HepG2 (cell line): ENCODE data around the gene HIF3A. TPM values are rescaled to one million over a fixed set of nuclear protein-coding genes. Genes with fewer than 3 reads are reported as not detected.
"Not testable (repeated sequence)": the region's sequence is repeated elsewhere in the genome, so short reads cannot be mapped to it uniquely, and the experiment has no call there.

Experiments
- ATAC-seq: fragments of 200-7000 bp; cut with Tn5 transposase; 3 replicates; pipeline ENCODE4 v1.9.1; 2020; ENCODE audit warnings: mild to moderate bottlenecking, moderate library complexity
- BruUV-seq: library from RNA; stranded (reverse); fragments of 400-500 nt; replicated peaks from 2 replicates; lab custom pipeline; 2021; lab: Mats Ljungman, UMichigan
- CTCF ChIA-PET: fragments of 300-600 bp; formaldehyde crosslinking; extraction: SDS; loops from one replicate; lab custom pipeline; 2021; ENCODE audit warnings: low total read pairs, inconsistent platforms, low intra/inter-chr PET ratio; lab: Yijun Ruan, JAX
- POLR2A ChIA-PET: fragments of 350-600 bp; sonication (Branson Sonifier 250); formaldehyde crosslinking; loops from one replicate; lab custom pipeline; 2020; ENCODE audit warnings: antibody characterized with exemption, inconsistent platforms; lab: Yijun Ruan, JAX
- DNase-seq: peaks from one replicate; pipeline ENCODE4 v3.0.0-alpha.2; 2015; ENCODE audit warnings: low spot score
- FAIRE-seq: peaks from 3 replicates; lab custom pipeline; 2011; peaks lifted over from hg19 to GRCh38; lab: Jason Lieb, UNC
- H2AFZ ChIP-seq: one replicate; pipeline ENCODE4 v1.6.1; 2011; ENCODE audit warnings: low read length, inconsistent platforms
- H3K27ac ChIP-seq: fragments of 300-600 bp; 3 replicates; pipeline ENCODE4 v1.8.0; 2011; ENCODE audit warnings: mixed run types, mild to moderate bottlenecking, mixed read lengths, low read length, inconsistent platforms; ENCODE audit not compliant: insufficient read depth; ENCODE audit errors: extremely low read length
- H3K27me3 ChIP-seq, 2 experiments: fragments of 200-600 bp in 1 of 2; 2 replicates in 1 of 2; 3 replicates in 1 of 2; pipeline versions ENCODE4 v1.6.0 to v1.8.0; 2011; ENCODE audit warnings: low read length in 2 of 2, mild to moderate bottlenecking in 2 of 2, moderate library complexity in 2 of 2, inconsistent platforms in 1 of 2; ENCODE audit not compliant: insufficient read depth in 2 of 2, control insufficient read depth in 1 of 2
- H3K36me3 ChIP-seq, 2 experiments: fragments of 200-600 bp in 1 of 2; replicated peaks in 1 of 2; 2 replicates in 1 of 2; 3 replicates in 1 of 2; pipeline versions ENCODE4 v1.5.1 to v1.8.0; 2011; ENCODE audit warnings: low read length in 2 of 2, inconsistent platforms in 1 of 2; ENCODE audit not compliant: insufficient read depth in 2 of 2, control insufficient read depth in 1 of 2
- H3K4me1 ChIP-seq: 2 replicates; pipeline ENCODE4 v1.5.1; 2012; ENCODE audit warnings: low read length, inconsistent platforms; ENCODE audit not compliant: insufficient read depth
- H3K4me2 ChIP-seq: 2 replicates; pipeline ENCODE4 v1.6.0; 2011; ENCODE audit warnings: low read depth, low read length, inconsistent platforms
- H3K4me3 ChIP-seq, 3 experiments: fragments of 200-600 bp in 1 of 3; sonication (generic), shearing (Covaris generic) in 1 of 3; replicated peaks in 1 of 3; 2 replicates each; pipeline ENCODE4 v1.5.1; 2011 to 2016; ENCODE audit warnings: low read length in 3 of 3, inconsistent platforms in 2 of 3, low read depth in 2 of 3, mild to moderate bottlenecking in 2 of 3, control low read depth in 1 of 3, mixed read lengths in 1 of 3; ENCODE audit not compliant: insufficient read depth in 1 of 3
- H3K79me2 ChIP-seq: one replicate; pipeline ENCODE4 v1.6.1; 2011; ENCODE audit warnings: low read length, inconsistent platforms; ENCODE audit not compliant: insufficient read depth
- H3K9ac ChIP-seq: 2 replicates; pipeline ENCODE4 v1.6.0; 2011; ENCODE audit warnings: mild to moderate bottlenecking, low read depth, low read length, inconsistent platforms; ENCODE audit not compliant: insufficient read depth
- H3K9me3 ChIP-seq: 2 replicates; pipeline ENCODE4 v1.5.1; 2012; ENCODE audit warnings: mild to moderate bottlenecking, low read length
- H4K20me1 ChIP-seq: 2 replicates; pipeline ENCODE4 v1.6.0; 2011; ENCODE audit warnings: inconsistent platforms, mild to moderate bottlenecking, low read length, moderate library complexity; ENCODE audit not compliant: insufficient read depth
- GTF2F1 ChIP-seq: fragments of 150-350 bp; IDR thresholded peaks from 2 replicates; pipeline ENCODE4 v1.6.1; 2014; ENCODE audit warnings: low read length
- MTF1 ChIP-seq: sonication (generic); formaldehyde crosslinking; IDR thresholded peaks from 2 replicates; pipeline ENCODE4 v1.5.0; 2020; ENCODE audit warnings: missing genetic modification reagents
- SNRNP70 ChIP-seq: fragments of 200-400 bp; formaldehyde crosslinking; IDR thresholded peaks from 2 replicates; pipeline ENCODE4 v1.6.1; 2017; ENCODE audit warnings: mild to moderate bottlenecking, low read depth, low read length, moderate library complexity
- SP1 ChIP-seq, 2 experiments: fragments of 450-650 bp in 1 of 2; sonication (generic) in 1 of 2; formaldehyde crosslinking in 1 of 2; IDR thresholded peaks; 2 replicates each; pipeline versions ENCODE4 v1.4.0 to v1.6.1; 2016 to 2020; ENCODE audit warnings: missing genetic modification reagents in 1 of 2
- SP2 ChIP-seq: sonication (generic); formaldehyde crosslinking; IDR thresholded peaks from 2 replicates; pipeline ENCODE4 v1.5.1; 2020; ENCODE audit warnings: mild to moderate bottlenecking, missing genetic modification reagents
- ZKSCAN8 ChIP-seq: IDR thresholded peaks from 2 replicates; pipeline ENCODE4 v1.6.1; 2016; ENCODE audit warnings: borderline replicate concordance, missing genetic modification reagents, missing compliant biosample characterization
- ZNF263 ChIP-seq: sonication (generic); formaldehyde crosslinking; IDR thresholded peaks from 2 replicates; pipeline ENCODE4 v1.4.0; 2020; ENCODE audit warnings: missing genetic modification reagents
- ZNF737 ChIP-seq: sonication (generic); formaldehyde crosslinking; IDR thresholded peaks from 2 replicates; pipeline ENCODE4 v1.5.0; 2020; ENCODE audit warnings: missing genetic modification reagents, mild to moderate bottlenecking, borderline replicate concordance
- ZNF777 ChIP-seq: sonication (generic); formaldehyde crosslinking; IDR thresholded peaks from 2 replicates; pipeline ENCODE4 v1.4.0; 2020; ENCODE audit warnings: missing genetic modification reagents
- WGBS: methylation state at CpG from one replicate; pipeline ENCODE4 v1.1.6; 2017; ENCODE audit warnings: low lambda C conversion rate; 5-methylcytosine and 5-hydroxymethylcytosine counted together
- in situ Hi-C: cut with HindIII; loops from 2 replicates; pipeline ENCODE4 v1.10.0; 2017; ENCODE audit warnings: low pct_unique_long_range_greater_than_20kb; ENCODE audit not compliant: extremely low pct_ligation_motif_present
- intact Hi-C: fragments of 100-400 bp; cut with micrococcal nuclease; formaldehyde crosslinking; loops from one replicate; pipeline ENCODE4 v1.10.0; 2022; ENCODE audit not compliant: unreplicated experiment
- polyA plus RNA-seq, 8 experiments: library from polyadenylated mRNA; depleted of rRNA in 3 of 8; stranded (reverse) in 7 of 8; unstranded in 1 of 8; fragments of >200 nt; fragmentation: Illumina TruSeq in 4 of 8; extraction: Trizol in 4 of 8; gene quantifications; 2 replicates each; pipeline versions ENCODE4 v1.2.1 to v1.2.3, GENCODE V29; 2011 to 2016; ENCODE audit warnings: low read depth in 4 of 8, missing spikeins in 1 of 8, mixed read lengths in 1 of 8; ENCODE audit not compliant: insufficient read depth in 1 of 8
- total RNA-seq, 5 experiments: library from RNA; depleted of rRNA; stranded (reverse); fragments of >200 nt; fragmentation: Illumina TruSeq; extraction: Trizol; gene quantifications; 2 replicates each; pipeline ENCODE4 v1.2.3, GENCODE V29; 2016; ENCODE audit warnings: low read depth in 1 of 5
- TF ChIP-seq, protein P1 (sequence below): sonication (generic); formaldehyde crosslinking; IDR thresholded peaks from 2 replicates; pipeline ENCODE4 v1.4.0; 2020; ENCODE audit warnings: mild to moderate bottlenecking, missing genetic modification reagents, borderline replicate concordance
- TF ChIP-seq, protein P2 (sequence below): sonication (generic); formaldehyde crosslinking; IDR thresholded peaks from 2 replicates; pipeline ENCODE4 v1.8.0; 2022; ENCODE audit warnings: missing genetic modification reagents, low read depth, mild to moderate bottlenecking, borderline replicate concordance

The HIF3A gene
- total and polyA plus RNA-seq, 2 of the 13 experiments (the other 11 are each of a cell fraction or from before 2014, with no cell fraction given): 0.09 to 0.22 TPM

DNA sequence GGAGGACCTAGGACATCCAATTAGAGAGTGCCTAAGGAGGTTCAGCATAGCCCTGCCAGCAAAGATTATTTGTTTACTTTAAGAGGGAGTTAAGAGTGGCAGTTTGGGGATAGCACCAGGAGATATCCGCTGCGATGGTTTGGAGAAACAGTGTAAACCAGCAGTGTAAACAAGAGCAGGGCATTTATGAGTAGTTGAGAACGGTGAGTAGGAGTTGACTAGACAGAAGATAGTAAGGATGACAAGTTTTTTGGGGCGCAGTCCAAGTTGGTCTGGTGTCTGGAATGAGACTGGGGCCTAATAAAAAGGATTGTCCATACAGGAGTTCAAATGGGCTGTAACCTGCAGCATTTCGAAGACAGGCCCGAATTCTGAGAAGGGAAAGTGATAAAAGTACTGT is 22.9 kb upstream of the HIF3A start:
- BruUV-seq, H3K79me2 ChIP-seq: not testable (repeated sequence)
- WGBS: 7% methylated on average over 6 of the region's 6 CpGs

DNA sequence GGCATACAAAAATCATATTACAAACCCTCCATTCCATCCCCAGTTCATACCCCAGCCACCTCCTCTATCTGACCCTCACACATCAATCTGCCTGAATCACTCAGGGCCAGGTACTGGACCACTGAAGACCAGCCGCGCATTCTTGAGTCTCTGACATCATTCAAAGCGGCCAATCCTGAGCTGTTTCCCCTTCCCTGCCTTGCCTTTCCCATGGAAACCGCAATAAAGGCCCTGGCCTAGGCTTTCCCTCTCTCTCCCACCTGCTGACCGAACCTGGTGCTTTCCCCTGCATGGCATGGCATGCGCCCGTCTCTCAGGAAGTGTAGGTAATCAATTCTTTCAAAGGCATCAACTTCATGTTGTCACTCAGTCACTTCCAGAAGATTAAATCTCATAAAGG is 17.7 kb upstream of the HIF3A start:
- in situ Hi-C loops: no loop called here
- H3K4me2 ChIP-seq: no peak overlapping the region
- no peak for TF ChIP-seq GTF2F1
- TF ChIP-seq, protein P1, sequence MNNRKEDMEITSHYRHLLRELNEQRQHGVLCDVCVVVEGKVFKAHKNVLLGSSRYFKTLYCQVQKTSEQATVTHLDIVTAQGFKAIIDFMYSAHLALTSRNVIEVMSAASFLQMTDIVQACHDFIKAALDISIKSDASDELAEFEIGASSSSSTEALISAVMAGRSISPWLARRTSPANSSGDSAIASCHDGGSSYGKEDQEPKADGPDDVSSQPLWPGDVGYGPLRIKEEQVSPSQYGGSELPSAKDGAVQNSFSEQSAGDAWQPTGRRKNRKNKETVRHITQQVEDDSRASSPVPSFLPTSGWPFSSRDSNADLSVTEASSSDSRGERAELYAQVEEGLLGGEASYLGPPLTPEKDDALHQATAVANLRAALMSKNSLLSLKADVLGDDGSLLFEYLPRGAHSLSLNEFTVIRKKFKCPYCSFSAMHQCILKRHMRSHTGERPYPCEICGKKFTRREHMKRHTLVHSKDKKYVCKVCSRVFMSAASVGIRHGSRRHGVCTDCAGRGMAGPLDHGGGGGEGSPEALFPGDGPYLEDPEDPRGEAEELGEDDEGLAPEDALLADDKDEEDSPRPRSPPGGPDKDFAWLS (CRISPR knock-in tag): no peak
- no peak for TF ChIP-seq SP1 (IDR thresholded peaks at IDR 0.05)
- no peak for TF ChIP-seq SP1 (CRISPR knock-in tag; IDR thresholded peaks at IDR 0.05)
- TF ChIP-seq, protein P2, sequence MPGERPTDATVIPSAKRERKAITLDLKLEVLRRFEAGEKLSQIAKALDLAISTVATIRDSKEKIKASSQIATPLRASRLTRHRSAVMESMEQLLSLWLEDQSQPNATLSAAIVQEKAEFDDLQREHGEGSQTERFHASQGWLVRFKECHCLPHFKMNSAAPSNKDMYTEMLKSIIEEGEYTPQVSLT (CRISPR knock-in tag): no peak
- no peak for TF ChIP-seq ZKSCAN8 (CRISPR knock-in tag)
- TF ChIP-seq ZNF263: no peak
- TF ChIP-seq SP2 (CRISPR knock-in tag): no peak
- TF ChIP-seq MTF1: no peak
- TF ChIP-seq ZNF737 (CRISPR knock-in tag): no peak
- no peak for TF ChIP-seq SNRNP70
- TF ChIP-seq ZNF777: no peak

More for the DNA sequence above, 22.9 kb upstream of the HIF3A start:
- H3K4me2 ChIP-seq, H3K36me3 ChIP-seq, H3K4me1 ChIP-seq, ATAC-seq, CTCF ChIA-PET, H3K9me3 ChIP-seq, H2AFZ ChIP-seq, DNase-seq, H3K9ac ChIP-seq, H3K27ac ChIP-seq, H4K20me1 ChIP-seq, POLR2A ChIA-PET, H3K27me3 ChIP-seq, H3K4me3 ChIP-seq, in situ Hi-C loops, FAIRE-seq, intact Hi-C loops: not testable (repeated sequence)

More for the DNA sequence above, 17.7 kb upstream of the HIF3A start:
- Histone ChIP-seq H3K4me1 (no peaks in the 10 kb centered on the region), H4K20me1 (no peaks in the 10 kb centered on the region), H3K79me2 (no peaks in the 10 kb centered on the region), H3K4me3 (no peak overlapping the region), H3K9ac (no peak overlapping the region), H3K27ac (no peak overlapping the region), H2AFZ (no peak overlapping the region), H3K36me3 (no peaks in the 10 kb centered on the region), H3K9me3 (no peaks in the 10 kb centered on the region), H3K27me3 (peaks cover 0 to 11% of the 10 kb centered on the region in 2 experiments; a peak in 3 of 5 replicates)
- DNase-seq (no peak), ATAC-seq (no peak), FAIRE-seq (no peak)
- ChIA-PET POLR2A (no interaction called here), CTCF (no interaction called here)
- intact Hi-C loops: no loop called here
- 36% methylated on average over 7 of the region's 7 CpGs for WGBS
- BruUV-seq: no TSS peak
